ENCODE results near the gene SEC31B.

The SEC31B gene

GRCh38 chr10:100528123-100528886 lies 8.6 kb upstream of the SEC31B start:
- peak; percentile 39 for DNase-seq (ENCODE audit: low spot score)

DNA sequence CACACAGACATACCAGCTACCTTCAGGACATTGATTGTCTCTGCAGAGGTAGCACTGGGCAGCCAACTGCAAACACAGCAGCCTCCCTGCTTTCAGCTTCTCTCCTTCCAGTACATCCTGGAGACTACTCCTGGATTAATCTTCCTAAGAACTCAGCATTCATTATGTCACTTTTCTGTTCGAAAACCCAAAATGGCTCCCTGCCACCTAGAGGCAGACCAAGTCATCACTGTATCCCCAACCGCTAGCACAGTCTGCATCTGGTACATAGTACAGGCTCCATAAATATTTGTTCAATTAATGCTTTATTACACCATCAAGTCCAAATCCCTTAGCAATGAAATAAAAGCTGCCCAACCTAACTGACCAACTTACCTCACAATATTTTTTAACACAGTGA lies 5.0 kb upstream of the SEC31B start:
- no peak for DNase-seq (ENCODE audit: low spot score)

- no peak for DNase-seq (ENCODE audit: low spot score)
These were observed 4.5 kb upstream of the SEC31B start for GRCh38 chr10:100524206-100524605.

DNA sequence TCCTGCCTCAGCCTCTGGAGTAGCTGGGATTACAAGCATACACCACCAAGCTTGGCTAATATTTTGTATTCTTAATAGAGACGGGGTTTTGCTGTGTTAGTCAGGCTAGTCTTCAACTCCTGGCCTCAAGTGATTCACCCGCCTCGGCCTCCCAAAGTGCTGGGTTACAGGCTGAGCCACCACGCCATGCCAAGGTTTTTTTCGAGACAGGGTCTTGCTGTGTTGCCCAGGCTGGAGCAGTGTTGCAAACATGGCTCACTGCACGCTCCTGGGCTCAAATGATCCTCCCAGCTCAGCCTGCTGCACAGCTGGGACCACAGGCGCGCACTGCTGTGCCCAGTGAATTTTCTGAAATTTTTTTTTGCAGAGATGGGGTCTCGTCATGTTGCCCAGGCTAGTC lies 3.3 kb upstream of the SEC31B start:
- no peak for DNase-seq (ENCODE audit: low spot score)

- no peak for DNase-seq (ENCODE audit: low spot score)
These were observed 2.6 kb upstream of the SEC31B start for GRCh38 chr10:100522107-100522801.

GRCh38 chr10:100520811-100521210 lies 1.1 kb upstream of the SEC31B start:
- no peak for DNase-seq (ENCODE audit: low spot score)

DNA sequence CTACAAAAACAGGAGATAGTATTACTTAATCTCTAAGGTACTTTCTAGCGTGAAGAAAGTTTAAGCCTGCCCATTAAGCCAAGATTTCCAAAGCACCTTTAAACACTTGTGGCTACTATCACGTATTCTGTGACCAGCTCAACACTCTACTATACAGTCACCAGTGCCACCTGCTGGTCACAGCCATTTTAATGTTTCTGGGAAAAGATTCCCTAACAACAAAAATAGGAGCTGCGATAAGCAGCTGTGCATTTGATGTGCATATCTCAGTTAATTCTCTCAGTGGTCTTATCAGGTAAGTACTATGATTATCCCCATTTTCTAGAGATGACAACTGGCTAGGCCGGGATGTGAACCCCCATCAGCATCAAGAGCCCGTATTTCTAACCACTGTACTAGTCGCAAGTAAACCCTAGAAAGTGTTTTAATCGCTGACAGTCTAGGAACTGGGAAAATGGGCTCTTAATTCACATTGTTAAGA lies 860 bp downstream of the SEC31B start:
- DNase-seq (ENCODE audit: low spot score), result peak; percentile 63

DNA sequence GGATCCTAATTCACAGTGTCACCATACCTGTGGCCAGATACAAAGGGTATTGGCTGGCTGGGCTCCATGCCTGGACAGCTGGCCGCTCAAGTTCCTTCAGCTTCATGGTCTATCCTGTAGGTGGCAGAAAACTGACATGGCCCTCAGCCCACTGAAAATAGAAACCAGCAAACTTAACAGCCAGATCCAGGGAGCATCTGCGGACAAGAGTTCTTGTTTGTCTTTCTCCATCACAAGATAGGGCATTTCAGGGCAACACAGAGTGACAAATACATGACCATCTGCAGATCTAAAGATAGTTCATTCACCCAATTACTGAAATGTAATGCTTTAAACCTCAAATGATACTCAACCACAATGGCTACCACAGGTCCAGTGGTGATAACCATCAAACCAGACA lies 2.8 kb downstream of the SEC31B start:
- DNase-seq (ENCODE audit: low spot score), result no peak

- no peak for DNase-seq (ENCODE audit: low spot score)
These were observed 4.0 kb downstream of the SEC31B start for GRCh38 chr10:100515612-100516011.

- peak; percentile 80 for DNase-seq (ENCODE audit: low spot score)
These were observed 8.9 kb downstream of the SEC31B start for GRCh38 chr10:100510533-100511308.

GRCh38 chr10:100509241-100509840 lies 10.3 kb downstream of the SEC31B start:
- peak; percentile 70 for DNase-seq (ENCODE audit: low spot score)

DNA sequence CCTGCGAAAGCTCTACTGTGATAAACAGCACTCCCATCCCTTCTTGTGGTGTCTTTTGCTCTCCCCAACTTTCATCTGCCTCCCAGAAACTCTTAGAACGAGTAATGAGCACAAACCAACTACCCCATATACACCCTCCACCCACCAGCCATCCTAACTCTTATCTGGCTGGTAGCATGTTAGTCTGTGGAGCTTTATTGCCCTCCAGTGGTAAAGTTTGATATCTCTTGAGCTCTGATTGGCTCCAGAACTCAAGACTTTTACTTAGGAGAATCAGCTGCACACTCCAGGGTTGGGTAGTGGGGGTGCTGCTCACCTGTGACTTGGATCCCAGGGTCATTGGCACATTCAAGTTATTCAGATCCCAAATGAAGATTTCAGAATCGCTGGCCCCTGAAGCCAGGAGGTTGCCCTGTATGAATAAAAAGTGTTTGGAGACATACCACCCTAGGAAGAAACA lies 10.9 kb downstream of the SEC31B start:
- peak; percentile 71 for DNase-seq (ENCODE audit: low spot score)

GRCh38 chr10:100508266-100508665 lies 11.4 kb downstream of the SEC31B start:
- no peak for DNase-seq (ENCODE audit: low spot score)

GRCh38 chr10:100507357-100507732 lies 12.3 kb downstream of the SEC31B start:
- DNase-seq (ENCODE audit: low spot score), result no peak

- no peak for DNase-seq (ENCODE audit: low spot score)
These were observed 12.9 kb downstream of the SEC31B start for GRCh38 chr10:100506596-100507356.

DNA sequence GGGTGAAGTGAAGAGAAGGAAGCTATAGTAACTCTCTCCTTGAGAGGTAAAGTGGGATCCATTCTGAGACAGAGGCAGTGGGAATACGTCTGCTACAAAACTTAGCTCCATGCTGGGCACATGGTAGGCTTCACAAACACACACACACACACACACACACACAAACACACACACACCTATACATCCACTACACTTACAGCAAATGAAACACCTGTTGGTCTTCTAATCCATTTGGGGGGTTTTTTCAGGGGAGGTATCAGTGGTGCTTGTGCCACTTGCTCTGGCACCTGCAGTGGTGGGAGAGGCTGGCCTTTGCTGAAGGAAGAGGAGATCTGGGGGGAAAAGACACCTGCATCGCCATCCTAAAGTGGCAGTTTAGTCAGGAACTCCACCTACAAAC lies 14.5 kb downstream of the SEC31B start:
- no peak for DNase-seq (ENCODE audit: low spot score)

DNA sequence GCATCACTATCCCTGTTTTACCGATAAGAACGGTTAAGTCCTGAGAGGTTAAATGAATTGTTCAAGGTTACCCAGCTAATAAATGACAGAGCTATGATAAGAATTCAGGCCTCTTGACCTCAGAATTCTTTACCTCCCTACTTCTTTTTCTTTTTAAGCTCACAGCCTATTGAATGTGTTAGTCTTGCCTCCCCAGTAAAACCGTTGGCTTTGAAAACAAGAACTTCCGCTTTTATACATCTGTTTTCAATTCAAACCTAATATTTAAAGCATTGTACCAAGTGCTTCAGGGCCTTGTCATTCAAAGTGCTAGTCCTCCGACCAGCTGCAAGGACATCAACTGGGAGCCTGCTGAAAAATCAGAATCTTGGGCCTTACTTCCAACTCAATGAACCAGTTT lies 15.6 kb downstream of the SEC31B start:
- no peak for DNase-seq (ENCODE audit: low spot score)

DNA sequence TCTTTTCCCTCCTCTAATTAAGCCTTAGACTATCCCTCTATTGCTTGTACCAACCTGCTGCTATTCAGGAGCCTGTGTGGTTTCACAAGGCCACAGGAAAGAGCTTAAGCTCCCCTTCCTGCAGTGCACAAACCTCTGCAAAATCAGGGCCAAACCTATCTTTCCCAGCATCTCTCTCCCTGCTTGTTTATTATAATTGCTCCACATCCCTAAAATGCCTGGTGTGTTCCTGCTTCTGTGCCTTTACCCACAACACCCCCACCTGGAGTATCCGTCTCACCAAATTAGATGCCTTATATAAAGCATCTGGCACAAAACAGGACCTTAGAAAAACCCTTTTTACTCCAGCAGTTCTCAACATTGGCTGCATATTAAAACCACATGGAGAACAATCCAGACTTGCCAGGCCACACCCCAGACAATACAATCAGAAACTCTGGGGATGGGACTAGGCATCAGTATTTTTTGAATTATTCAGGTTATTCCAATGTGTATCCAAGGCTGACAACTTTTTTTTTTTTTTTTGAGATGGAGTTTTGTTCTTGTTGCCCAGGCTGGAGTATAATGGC lies 16.7 kb downstream of the SEC31B start:
- no peak for DNase-seq (ENCODE audit: low spot score)

- DNase-seq (ENCODE audit: low spot score), result no peak
These were observed 18.2 kb downstream of the SEC31B start for GRCh38 chr10:100501423-100501822.

GRCh38 chr10:100498059-100498458 lies 21.6 kb downstream of the SEC31B start:
- DNase-seq (ENCODE audit: low spot score), result no peak

DNA sequence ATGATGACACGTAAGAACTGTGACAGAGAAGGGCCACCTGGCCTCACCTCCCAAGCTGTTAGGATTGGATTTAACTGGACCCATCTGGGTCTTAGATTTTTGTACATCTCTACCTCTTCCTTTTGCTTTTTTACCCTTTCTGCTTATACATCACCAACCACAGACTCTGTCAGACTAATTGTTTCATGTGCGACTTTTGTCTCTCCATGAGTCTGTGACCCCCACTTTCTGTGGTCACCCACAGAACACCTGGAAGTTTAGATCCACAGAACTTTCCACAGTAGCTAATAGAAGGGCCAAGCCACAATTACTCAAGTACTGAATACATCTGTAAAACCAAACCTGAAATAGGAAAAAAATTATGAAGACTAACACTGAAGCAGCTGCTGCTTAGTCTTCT lies 23.1 kb downstream of the SEC31B start:
- DNase-seq (ENCODE audit: low spot score), result no peak

Measured in CD4-positive, alpha-beta T cell treated with Interleukin-15 for 4 hours (primary cell).